Kidney epithelial cell (primary cell): Measurements from ENCODE around the gene NDRG2. TPM values are rescaled to one million over a fixed set of nuclear protein-coding genes. Genes with fewer than 3 reads are reported as not detected.

Experiments
- DNase-seq: peaks from one replicate; pipeline ENCODE4 v3.0.0-alpha.2; 2010; ENCODE audit warnings: low read depth
- H3K27me3 ChIP-seq: 2 replicates; pipeline ENCODE4 v1.6.0; 2011; ENCODE audit warnings: low read length; ENCODE audit not compliant: control insufficient read depth, insufficient read depth
- H3K36me3 ChIP-seq: 2 replicates; pipeline ENCODE4 v1.5.1; 2011; ENCODE audit warnings: low read length; ENCODE audit not compliant: control insufficient read depth, insufficient read depth
- H3K4me3 ChIP-seq: 2 replicates; pipeline ENCODE4 v1.5.1; 2011; ENCODE audit warnings: low read depth, mild to moderate bottlenecking, control low read depth, low read length
- CTCF ChIP-seq: IDR thresholded peaks from 2 replicates; pipeline ENCODE4 v1.5.1; 2011; ENCODE audit warnings: mild to moderate bottlenecking, moderate library complexity, low read length, control low read depth, inconsistent platforms; ENCODE audit not compliant: insufficient read depth, poor library complexity, severe bottlenecking
- total RNA-seq: library from RNA; depleted of rRNA; stranded (reverse); fragments of >200 nt; gene quantifications from 2 replicates; pipeline ENCODE4 v1.2.3, GENCODE V29; 2015

NDRG2 gene
- total RNA-seq, 1 donor from 2014 or later: 10.5 TPM

GRCh38 chr14:21020977-21021545 lies 3.8 kb downstream of the NDRG2 start:
- H3K4me3 ChIP-seq: no peak overlapping the region
- no peak for DNase-seq
- TF ChIP-seq CTCF: no peak
- no peaks in the 10 kb centered on the region for H3K36me3 ChIP-seq
- peaks cover 30% of the 10 kb centered on the region for H3K27me3 ChIP-seq

- Histone ChIP-seq H3K36me3 (no peaks in the 10 kb centered on the region), H3K4me3 (no peak overlapping the region), H3K27me3 (peaks cover 16% of the 10 kb centered on the region)
- no peak for TF ChIP-seq CTCF
- no peak for DNase-seq
Observed at GRCh38 chr14:21019366-21019765, 5.5 kb downstream of the NDRG2 start.

- TF ChIP-seq CTCF: no peak
- no peak for DNase-seq
- Histone ChIP-seq H3K36me3 (no peaks in the 10 kb centered on the region), H3K4me3 (no peak overlapping the region), H3K27me3 (peaks cover 10% of the 10 kb centered on the region)
Observed at GRCh38 chr14:21018781-21019180, 6.1 kb downstream of the NDRG2 start.

GRCh38 chr14:21018286-21018685 lies 6.6 kb downstream of the NDRG2 start:
- no peak for TF ChIP-seq CTCF
- Histone ChIP-seq H3K27me3 (peaks cover 6% of the 10 kb centered on the region), H3K36me3 (no peaks in the 10 kb centered on the region), H3K4me3 (no peak overlapping the region)
- DNase-seq: no peak

GRCh38 chr14:21017528-21018245 lies 7.2 kb downstream of the NDRG2 start:
- no peaks in the 10 kb centered on the region for H3K36me3 ChIP-seq
- DNase-seq: no peak
- peaks cover 5% of the 10 kb centered on the region for H3K27me3 ChIP-seq
- H3K4me3 ChIP-seq: no peak overlapping the region
- no peak for TF ChIP-seq CTCF
